GM19239 (cell line): ENCODE data around the gene ARMC9.
"Not testable (repeated sequence)": the region's sequence is repeated elsewhere in the genome, so short reads cannot be mapped to it uniquely, and the experiment has no call there.

Source experiments
- DNase-seq: peaks from one replicate; pipeline ENCODE4 v3.0.0; 2011; ENCODE audit warnings: low spot score; ENCODE audit not compliant: insufficient read length
- FAIRE-seq: peaks from 2 replicates; lab custom pipeline; 2011; peaks lifted over from hg19 to GRCh38; lab: Jason Lieb, UNC

Gene ARMC9

GRCh38 chr2:231299267-231299666, 100.8 kb downstream of the ARMC9 start:
- DNase-seq, result no peak
- FAIRE-seq, result no peak

GRCh38 chr2:231300020-231300721, 101.7 kb downstream of the ARMC9 start:
- DNase-seq (no peak), FAIRE-seq (no peak)

GRCh38 chr2:231300722-231301076, 102.3 kb downstream of the ARMC9 start:
- peak; percentile 92 for FAIRE-seq
- no peak for DNase-seq

GRCh38 chr2:231304259-231304658, 105.8 kb downstream of the ARMC9 start:
- not testable (repeated sequence) for FAIRE-seq

GRCh38 chr2:231305221-231305620, 106.8 kb downstream of the ARMC9 start:
- no peak for DNase-seq
- FAIRE-seq, result no peak

More at GRCh38 chr2:231304259-231304658, 105.8 kb downstream of the ARMC9 start:
- not testable (repeated sequence) for DNase-seq

GRCh38 chr2:231306791-231307393, 108.5 kb downstream of the ARMC9 start:
- no peak for FAIRE-seq

GRCh38 chr2:231308219-231308618, 109.8 kb downstream of the ARMC9 start:
- DNase-seq (no peak), FAIRE-seq (no peak)

More at GRCh38 chr2:231306791-231307393, 108.5 kb downstream of the ARMC9 start:
- DNase-seq, result no peak

GRCh38 chr2:231308631-231309428, 110.4 kb downstream of the ARMC9 start:
- FAIRE-seq (no peak), DNase-seq (no peak)

- DNase-seq, result no peak
- FAIRE-seq, result peak; percentile 21
These were observed 113.6 kb downstream of the ARMC9 start for GRCh38 chr2:231312066-231312465.

- DNase-seq (no peak), FAIRE-seq (peak; percentile 89)
These were observed 117.5 kb downstream of the ARMC9 start for GRCh38 chr2:231315896-231316295.

GRCh38 chr2:231317579-231317978, 119.1 kb downstream of the ARMC9 start:
- no peak for DNase-seq
- FAIRE-seq, result no peak

- DNase-seq (no peak), FAIRE-seq (no peak)
These were observed 120.0 kb downstream of the ARMC9 start for GRCh38 chr2:231318436-231318835.

- FAIRE-seq, result no peak
- no peak for DNase-seq
These were observed 120.5 kb downstream of the ARMC9 start for GRCh38 chr2:231318954-231319353.

GRCh38 chr2:231319867-231320266, 121.4 kb downstream of the ARMC9 start:
- DNase-seq (no peak), FAIRE-seq (no peak)

GRCh38 chr2:231321021-231321420, 122.6 kb downstream of the ARMC9 start:
- FAIRE-seq (no peak), DNase-seq (no peak)

- peak; percentile 28 for DNase-seq
- peak; percentile 84 for FAIRE-seq
These were observed 123.3 kb downstream of the ARMC9 start for GRCh38 chr2:231321556-231322334.

- FAIRE-seq (no peak), DNase-seq (no peak)
These were observed 124.9 kb downstream of the ARMC9 start for GRCh38 chr2:231323316-231323715.

- FAIRE-seq (no peak), DNase-seq (no peak)
These were observed 127.4 kb downstream of the ARMC9 start for GRCh38 chr2:231325826-231326225.

- no peak for DNase-seq
- FAIRE-seq, result no peak
These were observed 128.0 kb downstream of the ARMC9 start for GRCh38 chr2:231326404-231326803.

GRCh38 chr2:231330311-231330710, 131.9 kb downstream of the ARMC9 start:
- no peak for FAIRE-seq
- DNase-seq, result no peak
